HG02852 (cell line): ENCODE data around the gene APBB2.
A peak's percentile ranks its signal among the peaks of the same experiment; 100 is the strongest.

Experiments
- ATAC-seq: cut with Tn5 transposase; IDR thresholded peaks from one replicate; pipeline ENCODE4 v1.9.1; 2021; ENCODE audit warnings: mild to moderate bottlenecking, moderate library complexity; ENCODE audit not compliant: unreplicated experiment

APBB2 gene

GRCh38 chr4:40875507-40876150 lies 338.7 kb downstream of the APBB2 start:
- no peak for ATAC-seq

- ATAC-seq, result no peak
Measured at GRCh38 chr4:40874901-40875300, 339.4 kb downstream of the APBB2 start.

GRCh38 chr4:40874331-40874730 lies 340.0 kb downstream of the APBB2 start:
- no peak for ATAC-seq

- ATAC-seq, result no peak
Measured at GRCh38 chr4:40871695-40872250, 342.6 kb downstream of the APBB2 start.

GRCh38 chr4:40870150-40870549 lies 344.2 kb downstream of the APBB2 start:
- ATAC-seq, result no peak

- no peak for ATAC-seq
Measured at GRCh38 chr4:40865696-40866095, 348.6 kb downstream of the APBB2 start.

- ATAC-seq, result no peak
Measured at GRCh38 chr4:40864531-40864930, 349.8 kb downstream of the APBB2 start.

- ATAC-seq, result peak; percentile 3
Measured at GRCh38 chr4:40858962-40859361, 355.4 kb downstream of the APBB2 start.

- no peak for ATAC-seq
Measured at GRCh38 chr4:40857956-40858355, 356.4 kb downstream of the APBB2 start.

- ATAC-seq, result peak; percentile 84
Measured at GRCh38 chr4:40856840-40857362, 357.4 kb downstream of the APBB2 start.

GRCh38 chr4:40856277-40856839 lies 358.0 kb downstream of the APBB2 start:
- ATAC-seq, result no peak

GRCh38 chr4:40850496-40850895 lies 363.8 kb downstream of the APBB2 start:
- no peak for ATAC-seq

- no peak for ATAC-seq
Measured at GRCh38 chr4:40848940-40849339, 365.4 kb downstream of the APBB2 start.

GRCh38 chr4:40848251-40848650 lies 366.1 kb downstream of the APBB2 start:
- ATAC-seq, result no peak

- no peak for ATAC-seq
Measured at GRCh38 chr4:40846532-40846931, 367.8 kb downstream of the APBB2 start.

- no peak for ATAC-seq
Measured at GRCh38 chr4:40845154-40845835, 369.0 kb downstream of the APBB2 start.

- no peak for ATAC-seq
Measured at GRCh38 chr4:40844261-40844660, 370.1 kb downstream of the APBB2 start.

- ATAC-seq, result no peak
Measured at GRCh38 chr4:40843696-40844095, 370.6 kb downstream of the APBB2 start.

- no peak for ATAC-seq
Measured at GRCh38 chr4:40842725-40843423, 371.5 kb downstream of the APBB2 start.

GRCh38 chr4:40842318-40842717 lies 372.0 kb downstream of the APBB2 start:
- no peak for ATAC-seq

GRCh38 chr4:40840985-40841571 lies 373.3 kb downstream of the APBB2 start:
- ATAC-seq, result peak; percentile 71
